NK-92 treated with Interleukin-12 subunit alpha and Interleukin-12 subunit beta, amount 100 ng/mL, for 24 hours (cell line): ENCODE results near the gene XPO6.

Experiments used
- DNase-seq: peaks from one replicate; lab custom pipeline; 2025; lab: John Stamatoyannopoulos, UW

The XPO6 gene

DNA sequence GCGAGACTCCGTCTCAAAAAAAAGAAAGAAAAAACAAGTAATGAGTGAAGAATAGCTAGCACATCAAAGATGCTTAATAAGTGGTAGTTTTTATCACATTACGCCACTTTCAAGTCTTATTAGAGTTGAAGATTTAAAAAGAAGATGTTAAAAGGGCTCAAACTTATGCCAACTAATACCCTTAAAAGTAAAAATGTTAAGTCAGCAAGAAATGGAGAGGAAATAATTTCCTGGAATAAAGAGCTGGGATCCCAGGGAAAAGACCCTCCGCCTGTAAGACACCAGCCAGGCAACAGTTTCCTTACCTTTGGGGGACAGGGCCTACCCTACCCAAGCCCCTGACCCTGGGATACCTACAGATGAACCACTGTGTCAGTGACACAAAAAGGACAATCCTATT is 3.6 kb downstream of the XPO6 start:
- no peak for DNase-seq

DNA sequence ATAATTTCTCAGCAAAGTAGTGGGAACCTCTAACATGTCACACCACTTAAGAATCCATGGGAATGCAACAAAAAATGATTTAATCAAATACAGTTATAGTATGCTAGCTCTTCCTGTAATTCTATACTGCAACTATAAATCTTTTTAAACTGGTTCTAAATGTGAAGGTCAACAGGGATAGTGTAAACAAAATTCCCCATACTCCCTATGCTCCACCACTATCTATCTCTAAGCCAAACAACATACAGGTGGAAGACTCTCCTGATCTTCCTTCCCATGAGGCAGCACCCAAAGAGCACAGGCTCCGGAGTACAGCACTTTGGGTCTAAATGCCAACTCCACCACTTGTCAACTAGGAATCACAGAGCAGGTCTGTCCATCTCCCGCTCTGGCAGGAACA is 4.4 kb downstream of the XPO6 start:
- DNase-seq, result no peak

DNA sequence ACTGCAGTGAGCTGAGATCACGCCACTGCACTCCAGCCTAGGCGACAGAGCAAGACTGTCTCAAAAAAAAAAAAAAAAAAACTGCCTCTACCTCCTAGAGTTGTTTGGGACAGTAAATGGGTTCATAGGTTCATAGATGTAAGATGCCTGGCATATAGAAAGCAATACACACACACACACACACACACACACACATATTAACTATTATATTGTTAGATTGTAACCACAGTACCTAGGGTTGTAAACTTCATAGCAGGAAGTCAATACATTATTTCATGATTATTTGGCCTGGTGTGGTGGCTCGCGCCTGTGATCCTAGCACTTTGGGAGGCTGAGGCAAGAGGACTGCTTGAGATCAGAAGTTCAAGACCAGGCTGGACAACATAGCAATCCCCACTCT is 5.8 kb downstream of the XPO6 start:
- no peak for DNase-seq

DNA sequence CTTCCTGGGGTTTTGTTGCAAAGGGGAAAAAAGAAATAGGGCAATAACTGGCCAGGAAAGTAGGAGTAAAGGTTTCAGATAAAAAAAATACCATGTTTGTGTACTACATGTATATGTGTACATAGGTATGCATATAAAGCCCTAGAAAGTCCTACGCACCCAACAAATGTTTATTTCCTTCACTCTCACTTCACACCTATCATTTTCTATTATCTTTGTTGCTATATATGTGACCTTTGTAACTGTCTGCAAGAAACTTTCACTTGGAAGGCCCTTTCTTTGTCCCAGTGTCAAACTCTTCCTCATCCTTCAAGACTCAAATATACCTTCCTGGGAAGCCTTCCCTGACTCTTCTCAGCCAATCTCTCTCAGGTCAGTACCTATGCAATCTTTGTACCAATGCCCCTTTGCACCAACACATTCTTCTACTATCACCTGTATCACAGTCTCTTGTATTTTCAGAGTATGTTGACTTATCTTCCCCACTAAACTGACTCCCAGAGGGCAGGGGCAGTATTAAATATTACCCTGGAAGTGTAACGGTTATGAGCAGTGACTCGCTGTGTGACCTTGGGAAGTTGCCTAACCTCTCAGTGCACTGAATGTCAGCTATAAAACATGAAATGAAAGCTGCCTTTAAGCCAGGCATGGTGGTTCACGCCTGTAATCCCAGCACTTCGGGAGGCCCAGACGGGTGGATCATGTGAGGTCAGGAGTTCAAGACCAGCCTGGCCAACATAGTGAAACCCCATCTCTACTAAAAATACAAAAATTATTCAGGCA is 6.5 kb downstream of the XPO6 start:
- DNase-seq, result no peak

DNA sequence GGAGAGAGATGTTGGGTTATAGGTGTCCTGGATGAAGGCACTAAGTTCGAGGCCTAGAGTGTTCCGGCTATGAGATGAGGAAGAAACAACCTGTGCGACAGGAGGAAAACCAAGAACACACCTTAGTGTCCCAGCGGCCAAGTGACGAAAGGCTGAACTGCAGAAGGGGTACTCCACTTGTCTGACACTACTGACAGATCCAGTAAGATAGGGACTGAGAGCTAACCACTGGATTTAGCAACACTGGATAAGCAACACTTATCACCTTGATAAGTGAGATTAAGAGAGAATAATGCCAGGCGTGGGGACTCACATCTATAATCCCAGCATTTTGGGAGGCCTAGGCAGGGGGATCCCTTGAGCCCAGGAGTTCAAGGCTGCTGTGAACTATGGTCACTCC is 7.1 kb downstream of the XPO6 start:
- no peak for DNase-seq

DNA sequence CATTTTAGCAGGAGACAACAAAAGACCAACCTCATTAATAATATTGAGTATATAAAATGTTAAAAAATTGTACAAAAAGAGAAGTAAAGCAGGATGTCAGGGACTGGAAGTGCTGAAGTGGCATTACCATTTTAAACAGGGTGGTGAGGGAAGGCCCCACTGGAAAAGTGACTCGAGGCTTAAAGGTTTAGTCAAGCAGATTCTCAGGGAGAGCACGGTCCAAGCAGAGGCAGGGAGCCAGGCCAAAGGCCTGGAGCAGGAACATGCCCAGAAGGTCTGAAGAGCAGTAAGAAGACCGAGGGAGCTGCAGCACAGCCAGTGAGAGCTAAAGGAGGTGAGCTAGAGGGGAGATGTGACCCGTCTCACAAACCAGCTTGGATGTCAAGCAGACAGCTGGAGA is 7.6 kb downstream of the XPO6 start:
- no peak for DNase-seq

DNA sequence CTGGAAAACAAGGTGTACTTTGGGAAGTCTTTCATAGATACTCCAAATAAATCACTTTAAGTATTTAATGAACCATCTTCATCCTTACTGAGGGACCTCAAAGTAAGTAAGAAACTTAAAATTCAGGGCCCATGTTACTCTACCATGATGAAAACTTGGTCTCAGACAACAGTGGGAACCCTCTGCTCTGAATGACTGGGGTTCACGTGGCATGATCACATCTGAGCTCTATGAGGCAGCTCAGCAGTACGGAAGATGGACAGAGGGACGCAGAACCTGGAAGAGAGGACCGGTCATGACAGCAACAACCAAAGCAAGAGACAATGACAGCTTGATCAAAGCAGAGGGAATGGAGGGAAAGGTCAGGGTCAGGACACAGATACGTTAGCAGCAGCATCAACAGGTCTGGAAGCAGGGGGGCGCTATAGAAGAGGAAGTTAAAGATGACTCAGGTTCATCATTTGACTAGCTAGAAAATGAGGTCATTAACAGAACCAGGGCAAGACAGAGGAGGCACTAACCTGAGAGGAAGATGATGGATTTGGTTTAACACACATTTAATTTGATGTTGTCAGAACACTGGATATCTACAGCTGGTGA is 9.5 kb downstream of the XPO6 start:
- no peak for DNase-seq

DNA sequence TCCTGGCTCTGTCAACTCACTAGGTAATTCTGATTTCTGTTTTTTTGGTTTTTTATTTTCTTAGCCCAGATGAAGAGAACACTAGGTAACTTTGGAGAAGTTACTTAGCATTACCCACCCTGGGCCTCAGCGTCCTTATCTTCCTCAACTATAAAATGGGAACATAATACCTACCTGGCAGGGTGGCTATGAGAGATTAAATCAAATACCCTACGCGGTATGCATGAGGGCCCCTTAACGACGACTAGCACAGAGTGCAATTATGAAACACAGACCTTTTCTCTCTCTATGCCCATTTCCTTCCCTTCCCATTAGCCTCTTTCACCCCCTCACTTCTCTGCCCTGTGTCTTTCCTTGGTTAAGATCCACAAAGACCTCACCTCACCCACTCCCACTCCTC is 11.1 kb downstream of the XPO6 start:
- no peak for DNase-seq

DNA sequence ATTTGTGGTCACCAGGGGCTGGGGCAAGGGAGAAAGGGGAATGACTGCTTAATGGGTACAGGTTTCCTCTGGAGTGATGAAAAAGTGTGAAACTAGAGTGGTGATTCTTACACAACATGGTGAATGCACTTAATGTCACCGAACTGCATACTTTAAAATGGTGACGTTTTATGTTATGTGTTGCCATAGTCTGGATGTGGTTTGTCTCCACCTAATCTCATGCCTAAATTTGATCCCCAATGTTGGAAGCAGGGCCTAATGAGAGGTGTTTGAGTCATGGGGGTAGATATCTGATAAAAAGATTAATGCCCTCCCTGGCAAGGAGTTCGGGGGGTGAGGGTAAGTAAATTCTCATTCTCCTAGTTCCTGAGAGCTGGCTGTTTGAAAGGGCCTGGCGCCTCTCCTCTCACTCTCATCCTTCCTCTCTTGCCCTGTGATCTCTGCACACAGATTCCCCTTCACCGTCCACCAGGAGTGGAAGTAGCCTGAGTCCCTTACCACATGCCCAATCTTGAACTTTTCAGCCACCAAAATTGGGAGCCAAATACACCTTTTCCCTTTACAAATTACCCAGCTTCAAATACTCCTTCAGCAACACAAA is 15.3 kb downstream of the XPO6 start:
- no peak for DNase-seq

DNA sequence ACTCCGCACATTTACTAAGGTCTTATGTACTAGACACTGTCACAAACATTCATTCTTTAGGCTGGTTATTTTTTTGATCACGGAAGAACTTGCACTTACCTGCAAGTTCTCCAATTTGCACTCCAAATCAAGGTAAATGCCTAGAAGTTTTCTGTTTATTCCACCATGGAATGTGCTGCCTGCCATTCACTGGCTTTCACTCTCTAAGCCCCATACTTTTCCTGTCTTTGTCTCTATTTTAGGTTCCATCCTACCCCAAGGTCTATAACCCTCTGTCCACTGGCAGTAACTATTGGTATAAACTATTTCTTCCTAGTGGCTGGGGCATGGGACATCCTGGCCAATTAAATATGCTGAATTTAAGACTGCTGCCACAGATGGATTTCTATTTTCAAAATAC is 15.9 kb downstream of the XPO6 start:
- DNase-seq, result no peak

DNA sequence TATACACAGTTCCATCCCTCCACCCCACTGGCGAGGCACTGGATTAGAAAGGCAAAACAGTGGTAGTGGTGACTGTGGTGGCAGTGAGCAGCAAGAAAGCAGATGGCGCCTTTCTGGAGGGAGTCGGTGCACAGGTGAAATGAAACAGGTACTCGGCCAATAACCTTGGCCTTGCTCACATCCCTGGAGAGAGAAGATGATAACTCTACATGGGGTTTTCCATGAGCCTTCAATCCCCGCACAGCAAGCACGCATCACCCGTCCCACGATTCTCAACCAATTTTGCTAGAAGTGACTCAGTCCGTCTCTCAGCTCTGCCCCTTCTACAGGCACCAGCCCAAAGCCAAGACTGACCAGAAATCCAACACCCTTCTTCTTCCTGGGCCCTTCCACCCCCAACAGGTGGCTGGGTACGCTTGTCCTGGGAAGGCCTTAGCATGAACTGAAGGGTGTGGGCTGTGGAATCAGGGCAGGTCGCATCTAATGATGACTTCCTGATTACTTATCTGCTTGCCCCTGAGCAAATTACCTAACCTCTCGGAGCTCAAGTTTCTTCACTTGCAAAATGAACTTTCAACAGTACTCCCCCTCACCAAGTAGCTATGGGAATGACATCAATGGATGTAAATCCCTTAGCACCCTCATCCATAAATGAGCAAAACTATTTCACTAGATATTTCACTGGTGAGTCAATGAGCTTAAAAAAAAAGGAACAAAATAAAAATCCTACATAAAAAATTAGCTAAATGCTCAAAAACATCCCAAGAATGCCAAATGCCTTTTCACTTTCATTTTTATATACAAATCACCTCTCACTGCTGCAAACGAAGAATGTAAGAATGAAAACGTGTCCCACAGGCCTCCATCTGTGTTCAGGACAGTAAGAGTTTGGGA is 18.0 kb downstream of the XPO6 start:
- no peak for DNase-seq

DNA sequence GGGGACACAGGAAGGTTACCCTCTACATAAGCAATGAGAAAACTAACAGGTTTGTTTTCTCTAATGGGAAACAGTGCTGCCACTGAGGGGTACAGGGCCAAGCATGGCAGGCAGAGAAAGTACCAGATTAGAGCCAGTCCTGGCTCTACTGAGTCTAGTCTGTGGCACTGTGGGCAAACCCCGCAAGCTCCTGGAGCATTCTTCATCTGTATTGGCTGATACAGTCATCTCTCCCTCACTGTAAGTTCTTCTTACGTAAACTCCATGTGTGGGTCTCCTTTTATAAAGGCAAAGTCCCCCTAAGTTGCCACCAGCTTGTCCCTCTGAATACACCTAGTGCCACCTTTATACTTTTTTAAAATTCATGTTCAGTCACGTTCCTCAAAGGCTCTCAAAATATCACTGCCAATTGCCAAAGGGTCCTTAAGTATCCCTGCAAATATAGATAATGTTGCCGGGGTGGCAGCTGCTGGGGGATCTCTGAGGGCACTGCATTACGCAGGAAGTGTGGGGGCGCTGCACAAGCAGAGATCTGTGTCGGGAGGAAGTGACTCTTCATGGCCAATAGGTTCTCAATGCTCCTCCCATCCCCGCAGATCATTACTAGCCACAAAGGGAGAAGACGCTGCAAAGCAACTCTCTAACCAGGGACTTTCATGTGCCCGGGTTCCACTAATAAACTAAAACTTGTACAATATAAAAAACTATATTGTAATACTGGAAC is 18.8 kb downstream of the XPO6 start:
- no peak for DNase-seq

DNA sequence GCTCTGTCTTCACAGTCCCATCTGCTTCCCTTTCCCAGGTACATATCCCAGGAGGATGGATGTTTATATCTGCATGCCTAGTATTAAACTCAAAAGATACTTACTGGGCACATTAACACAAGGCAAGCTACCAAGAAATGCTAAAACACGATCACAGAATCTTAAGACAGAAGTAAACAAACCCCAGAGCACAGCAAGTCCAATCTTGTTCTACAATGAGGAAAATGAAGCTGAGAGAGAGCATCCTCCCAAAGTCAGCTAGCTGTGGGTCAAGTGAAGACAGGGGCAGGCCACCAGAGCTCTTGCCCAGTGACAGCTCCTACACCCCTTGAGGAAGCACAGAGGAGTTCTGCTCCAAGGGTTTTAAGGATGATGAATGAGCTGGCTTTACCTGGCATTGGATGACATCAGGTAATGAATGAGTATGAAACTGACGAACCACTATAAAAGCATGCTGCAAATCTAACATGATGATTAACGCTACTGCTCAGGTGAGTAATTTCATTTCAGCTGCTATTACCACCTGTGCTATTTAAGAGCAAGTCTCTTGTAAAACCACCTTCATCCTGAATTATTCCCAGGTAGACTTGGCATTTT is 20.3 kb downstream of the XPO6 start:
- DNase-seq, result no peak

DNA sequence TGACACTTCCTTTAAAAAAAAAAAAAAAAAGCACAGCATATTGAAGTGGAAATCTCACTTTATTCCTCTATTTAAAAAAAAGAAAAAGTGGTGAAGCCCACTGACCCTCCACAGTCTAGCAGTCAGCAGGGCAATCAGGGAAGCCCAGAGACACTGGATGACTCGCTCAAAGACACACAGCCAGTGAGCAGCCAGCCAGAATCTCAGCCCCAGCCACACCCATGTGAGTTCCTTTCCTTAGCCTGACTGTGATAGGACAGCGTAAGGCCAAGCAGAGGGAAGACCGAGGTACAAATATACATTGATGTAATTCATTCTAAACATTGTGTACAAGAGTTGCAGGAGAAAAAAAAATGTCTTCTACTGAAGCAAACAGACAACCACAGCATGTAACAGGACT is 22.5 kb downstream of the XPO6 start:
- DNase-seq, result no peak

DNA sequence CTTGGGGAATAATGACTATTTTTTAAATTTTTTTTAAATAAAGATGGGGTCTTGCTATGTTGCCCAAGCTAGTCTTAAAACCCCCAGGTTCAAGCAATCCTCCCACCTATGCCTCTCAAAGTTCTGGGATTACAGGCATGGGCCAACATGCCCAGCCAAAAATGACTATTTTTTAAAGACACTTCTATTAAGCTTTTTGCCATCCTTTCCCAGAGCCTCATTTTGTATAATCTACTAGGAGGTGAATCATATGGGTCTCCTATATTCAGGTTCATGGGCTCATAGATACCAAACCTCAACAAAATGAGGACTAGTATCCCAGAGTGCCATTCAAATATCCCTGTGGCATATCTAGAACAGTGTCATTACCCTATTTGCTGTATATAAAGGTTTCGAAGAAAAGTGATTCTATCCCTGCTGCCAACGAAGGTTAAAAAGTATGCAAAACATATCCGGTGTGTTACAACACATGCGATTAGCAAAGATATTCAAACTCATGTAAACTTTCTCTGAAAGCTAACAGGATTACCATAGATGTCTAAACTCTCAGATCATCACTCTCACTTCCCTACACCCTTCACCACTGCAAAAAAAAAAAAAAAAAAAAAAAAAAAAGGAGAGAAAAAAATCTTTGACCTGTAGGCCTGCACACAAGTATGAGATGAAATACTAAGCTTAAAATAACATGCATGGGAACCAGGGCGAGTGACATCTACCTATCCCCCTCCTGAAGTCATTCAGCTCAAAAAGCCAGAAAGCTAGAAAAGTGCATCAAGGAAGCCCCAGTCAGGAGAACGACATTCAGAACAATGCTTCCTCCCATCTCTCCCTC is 23.5 kb downstream of the XPO6 start:
- no peak for DNase-seq

DNA sequence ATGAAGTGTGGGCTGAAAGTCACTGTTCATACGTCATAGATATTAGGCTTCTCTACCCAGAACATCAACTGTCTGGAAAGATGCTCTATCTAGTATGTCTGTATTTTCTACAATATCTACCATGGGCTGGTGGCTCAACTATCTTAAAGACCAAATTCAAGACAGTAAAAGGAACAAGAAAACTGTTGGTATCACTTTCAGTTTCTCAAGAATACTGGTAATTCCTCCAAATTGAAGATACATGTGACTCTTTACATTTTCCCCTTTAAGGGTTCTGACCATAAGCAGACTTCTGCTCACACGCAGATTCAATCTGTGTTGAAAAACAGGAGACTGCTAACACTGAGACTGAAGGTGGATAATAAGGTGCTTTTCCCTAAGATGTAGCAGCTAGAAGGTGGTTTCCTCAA is 24.2 kb downstream of the XPO6 start:
- no peak for DNase-seq

DNA sequence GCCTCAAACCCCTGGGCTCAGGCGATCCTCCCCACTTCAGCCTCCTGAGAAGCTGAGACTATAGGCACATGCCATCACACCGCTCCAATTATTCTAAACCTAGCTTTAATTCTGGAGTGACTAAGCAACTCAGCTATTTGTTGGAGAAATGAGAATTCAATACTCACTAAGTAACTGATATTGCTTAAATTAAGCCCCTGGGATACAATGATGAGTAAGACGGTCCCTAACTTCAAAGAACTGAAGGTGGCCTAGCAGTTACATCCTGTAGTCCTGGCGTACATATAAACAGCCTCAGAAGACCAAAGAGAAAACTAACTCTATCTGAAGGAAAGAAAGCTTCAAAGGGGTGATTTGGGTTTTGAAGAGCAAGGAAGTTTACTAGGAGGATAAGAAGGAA is 25.0 kb downstream of the XPO6 start:
- no peak for DNase-seq

DNA sequence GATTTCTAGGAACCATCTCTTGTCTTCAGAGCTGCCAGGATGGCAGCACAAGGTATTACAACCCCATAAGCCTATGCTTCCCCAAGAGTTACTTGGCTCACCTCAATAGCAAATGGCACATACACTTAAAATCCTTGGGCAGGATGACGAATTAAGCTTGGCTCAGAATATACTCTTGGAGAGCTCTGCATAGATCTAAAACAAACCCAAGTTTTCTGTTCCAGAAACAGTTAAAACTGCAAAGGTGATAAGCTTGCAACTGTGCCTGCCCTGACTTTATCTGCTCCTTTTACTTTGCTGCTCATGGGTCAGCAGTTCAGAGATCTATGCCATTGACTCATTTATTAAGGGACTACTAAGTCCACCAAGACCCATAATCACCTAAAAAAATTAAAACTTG is 26.1 kb downstream of the XPO6 start:
- no peak for DNase-seq

DNA sequence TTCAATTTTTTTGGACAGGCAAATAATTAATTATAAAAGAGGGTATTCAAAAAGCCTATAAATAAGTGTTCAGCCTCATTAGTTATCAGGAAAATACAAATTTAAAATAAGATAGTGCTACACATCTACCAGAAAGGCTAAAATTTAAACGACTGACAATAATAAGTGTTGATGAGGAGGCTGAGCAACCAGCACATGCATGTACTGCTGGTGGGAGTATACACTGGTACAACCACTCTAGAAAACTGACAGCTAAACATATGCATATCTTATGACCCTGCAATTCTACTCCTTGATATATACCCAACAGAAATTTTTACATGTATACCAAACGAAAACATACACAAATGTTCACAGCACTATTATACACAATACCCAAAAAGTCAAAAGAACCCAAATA is 27.1 kb downstream of the XPO6 start:
- DNase-seq, result no peak

DNA sequence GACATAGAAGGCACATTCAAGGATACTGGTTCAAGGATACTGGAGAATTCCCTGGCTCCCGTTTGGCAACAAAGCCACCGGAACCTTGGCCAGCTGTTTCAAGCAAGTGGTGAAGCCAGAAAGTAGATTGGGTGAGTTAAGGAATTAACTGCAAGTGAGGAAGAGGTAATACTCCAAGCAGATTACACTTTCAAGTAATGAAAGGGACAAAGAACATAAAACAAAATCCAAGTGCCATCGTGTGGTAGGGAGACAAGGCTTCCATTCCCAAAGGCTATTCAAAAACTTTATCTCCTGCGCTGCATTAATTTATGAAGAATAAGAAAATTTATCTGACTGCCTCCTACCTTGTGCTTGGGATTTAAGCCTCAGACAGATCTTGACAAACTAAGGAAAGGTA is 27.8 kb downstream of the XPO6 start:
- DNase-seq, result no peak

DNA sequence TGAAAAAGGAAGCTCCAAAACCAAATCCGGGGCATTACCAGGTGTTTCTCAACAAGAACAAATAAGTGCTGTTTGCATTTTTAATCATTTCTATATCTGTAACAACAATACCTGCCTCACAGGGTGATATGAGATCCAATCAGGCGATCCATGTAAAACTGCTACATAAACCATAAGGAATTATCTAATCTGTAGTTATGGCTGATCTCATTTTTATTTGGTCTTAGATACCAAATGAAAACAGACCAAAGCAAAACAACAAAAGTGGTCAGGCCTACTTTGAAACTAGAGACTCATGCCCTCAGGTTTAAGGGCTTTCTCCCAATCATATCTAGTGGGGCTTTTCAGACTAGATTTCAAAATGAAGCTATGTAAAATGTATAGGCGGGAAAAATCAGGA is 28.3 kb downstream of the XPO6 start:
- DNase-seq, result no peak
